H1 (cell line): ENCODE results near the gene SPARC. TPM values are rescaled to one million over a fixed set of nuclear protein-coding genes. Genes with fewer than 3 reads are reported as not detected.

Experiments
- CTCF ChIA-PET: fragments of 300-600 bp; sonication (Branson Sonifier 250); formaldehyde crosslinking; loops from one replicate; lab custom pipeline; 2021; ENCODE audit not compliant: partially characterized antibody; lab: Charles Lee
- POLR2A ChIA-PET: fragments of 300-600 bp; sonication (Branson Sonifier 250); formaldehyde crosslinking; loops from one replicate; lab custom pipeline; 2021; ENCODE audit warnings: inconsistent platforms; ENCODE audit not compliant: partially characterized antibody; lab: Charles Lee
- DNase-seq, 2 experiments: peaks; one replicate each; pipeline versions ENCODE4 v3.0.0 to v3.0.0-alpha.2; 2010 to 2022; ENCODE audit warnings: low spot score in 2 of 2, low read depth in 1 of 2, mixed read lengths in 1 of 2
- FAIRE-seq: peaks from 2 replicates; lab custom pipeline; 2011; peaks lifted over from hg19 to GRCh38; lab: Jason Lieb, UNC
- H2AFZ ChIP-seq: 2 replicates; pipeline ENCODE4 v1.8.1; 2012; ENCODE audit warnings: low read length, inconsistent platforms
- H2AK5ac ChIP-seq: 2 replicates; pipeline ENCODE4 v1.6.1; 2013; ENCODE audit warnings: low read depth, low read length
- H2BK120ac ChIP-seq: replicated peaks from 2 replicates; pipeline ENCODE3; 2013; ENCODE audit warnings: low read depth, low read length, inconsistent platforms
- H2BK12ac ChIP-seq: 2 replicates; pipeline ENCODE4 v1.6.1; 2013; ENCODE audit warnings: low read depth, low read length
- H2BK15ac ChIP-seq: 2 replicates; pipeline ENCODE4 v1.6.1; 2013; ENCODE audit warnings: low read length
- H2BK20ac ChIP-seq: 2 replicates; pipeline ENCODE4 v1.6.1; 2013; ENCODE audit warnings: low read length
- H2BK5ac ChIP-seq: 2 replicates; pipeline ENCODE4 v1.6.1; 2013; ENCODE audit warnings: low read depth, low read length
- H3K14ac ChIP-seq: 2 replicates; pipeline ENCODE4 v1.6.1; 2013; ENCODE audit warnings: inconsistent platforms; ENCODE audit not compliant: insufficient read length
- H3K18ac ChIP-seq: 2 replicates; pipeline ENCODE4 v1.6.1; 2013; ENCODE audit warnings: low read length; ENCODE audit errors: extremely low read depth
- H3K23ac ChIP-seq: 2 replicates; pipeline ENCODE4 v1.6.1; 2013; ENCODE audit warnings: inconsistent platforms; ENCODE audit not compliant: insufficient read length
- H3K23me2 ChIP-seq: 2 replicates; pipeline ENCODE4 v1.6.1; 2013; ENCODE audit warnings: low read depth, low read length
- H3K27ac ChIP-seq: 2 replicates; pipeline ENCODE4 v1.6.1; 2011; ENCODE audit warnings: low read depth, low read length, inconsistent platforms
- H3K27me3 ChIP-seq, 4 experiments: replicated peaks in 1 of 4; 1 replicate in 1 of 4; 2 replicates in 3 of 4; pipeline versions ENCODE4 v1.6.1 to v1.8.1; 2011 to 2013; ENCODE audit warnings: low read length in 3 of 4, mild to moderate bottlenecking in 3 of 4, inconsistent platforms in 2 of 4, mixed read lengths in 2 of 4, moderate library complexity in 1 of 4; ENCODE audit not compliant: control insufficient read depth in 3 of 4, insufficient read depth in 3 of 4; ENCODE audit errors: extremely low read depth in 1 of 4
- H3K36me3 ChIP-seq, 4 experiments: 2 replicates each; pipeline versions ENCODE4 v1.6.1 to v1.8.1; 2011 to 2013; ENCODE audit warnings: mild to moderate bottlenecking in 4 of 4, low read length in 3 of 4, moderate library complexity in 2 of 4, control low read depth in 1 of 4, inconsistent platforms in 1 of 4; ENCODE audit not compliant: insufficient read depth in 4 of 4, control insufficient read depth in 2 of 4
- H3K4ac ChIP-seq: replicated peaks from 2 replicates; pipeline ENCODE3; 2013; ENCODE audit warnings: low read length, low read depth, mixed read lengths, inconsistent platforms; ENCODE audit not compliant: insufficient read length
- H3K4me1 ChIP-seq, 4 experiments: replicated peaks in 1 of 4; 1 replicate in 1 of 4; 2 replicates in 3 of 4; pipeline versions ENCODE4 v1.6.1 to v1.8.1; 2011 to 2013; ENCODE audit warnings: low read length in 3 of 4, inconsistent platforms in 2 of 4, mixed read lengths in 1 of 4; ENCODE audit not compliant: insufficient read depth in 4 of 4, control insufficient read depth in 3 of 4
- H3K4me2 ChIP-seq, 2 experiments: 2 replicates each; pipeline versions ENCODE4 v1.6.1 to v1.8.1; 2011 to 2013; ENCODE audit warnings: low read depth in 2 of 2, low read length in 2 of 2, control low read depth in 1 of 2, inconsistent platforms in 1 of 2, mild to moderate bottlenecking in 1 of 2; ENCODE audit not compliant: insufficient read depth in 1 of 2
- H3K4me3 ChIP-seq, 4 experiments: fragments of 200-600, 300-600 bp in 1 of 4; sonication (generic), shearing (Covaris generic), sonication (Bioruptor Twin) in 1 of 4; 2 replicates each; pipeline versions ENCODE4 v1.5.1 to v1.8.1; 2011 to 2016; ENCODE audit warnings: low read length in 4 of 4, low read depth in 3 of 4, control low read depth in 2 of 4, inconsistent platforms in 2 of 4, mild to moderate bottlenecking in 2 of 4, mixed read lengths in 1 of 4, moderate library complexity in 1 of 4; ENCODE audit not compliant: insufficient read depth in 2 of 4; ENCODE audit errors: extremely low read depth in 1 of 4
- H3K56ac ChIP-seq: replicated peaks from 2 replicates; pipeline ENCODE3; 2013; ENCODE audit warnings: low read depth, mild to moderate bottlenecking, mixed read lengths, low read length, inconsistent platforms; ENCODE audit not compliant: insufficient read length
- H3K79me1 ChIP-seq: 2 replicates; pipeline ENCODE4 v1.6.1; 2013; ENCODE audit warnings: low read depth, low read length, control low read depth
- H3K79me2 ChIP-seq, 2 experiments: 2 replicates each; pipeline versions ENCODE4 v1.6.1 to v1.8.1; 2012 to 2013; ENCODE audit warnings: low read length in 2 of 2, mild to moderate bottlenecking in 2 of 2, inconsistent platforms in 1 of 2; ENCODE audit not compliant: insufficient read depth in 2 of 2, control insufficient read depth in 1 of 2
- H3K9ac ChIP-seq, 4 experiments: replicated peaks in 1 of 4; 1 replicate in 1 of 4; 2 replicates in 3 of 4; pipeline versions ENCODE4 v1.6.1 to v1.8.1; 2011 to 2013; ENCODE audit warnings: low read depth in 3 of 4, low read length in 3 of 4, control low read depth in 2 of 4, mild to moderate bottlenecking in 2 of 4, moderate library complexity in 2 of 4, inconsistent platforms in 1 of 4; ENCODE audit errors: extremely low read depth in 1 of 4
- H3K9me3 ChIP-seq, 2 experiments: 2 replicates each; pipeline versions ENCODE4 v1.6.1 to v1.8.1; 2012 to 2013; ENCODE audit warnings: mild to moderate bottlenecking in 2 of 2, moderate library complexity in 2 of 2, control low read depth in 1 of 2, inconsistent platforms in 1 of 2, low read depth in 1 of 2, low read length in 1 of 2, mixed read lengths in 1 of 2; ENCODE audit not compliant: insufficient read depth in 2 of 2
- H4K20me1 ChIP-seq, 2 experiments: replicated peaks in 1 of 2; 2 replicates each; pipeline versions ENCODE3 to v1.8.1; 2011 to 2013; ENCODE audit warnings: inconsistent platforms in 2 of 2, low read length in 2 of 2, mild to moderate bottlenecking in 1 of 2; ENCODE audit not compliant: insufficient read depth in 2 of 2, control insufficient read depth in 1 of 2
- H4K5ac ChIP-seq: 2 replicates; pipeline ENCODE4 v1.6.1; 2013; ENCODE audit warnings: low read length, low read depth, mixed read lengths, inconsistent platforms; ENCODE audit not compliant: insufficient read length
- H4K8ac ChIP-seq: 2 replicates; pipeline ENCODE4 v1.8.0; 2013; ENCODE audit warnings: mild to moderate bottlenecking, moderate library complexity, low read length, inconsistent platforms; ENCODE audit not compliant: insufficient read depth; ENCODE audit errors: extremely low read depth
- H4K91ac ChIP-seq: replicated peaks from 2 replicates; pipeline ENCODE3; 2013; ENCODE audit warnings: low read length, mixed read lengths, inconsistent platforms; ENCODE audit not compliant: insufficient read length
- ASH2L ChIP-seq: fragments of 200-600, 300-600 bp; sonication (generic); IDR thresholded peaks from one replicate; pipeline ENCODE4 v1.7.1; 2017; ENCODE audit warnings: low read length
- KDM4A ChIP-seq: IDR thresholded peaks from one replicate; pipeline ENCODE4 v1.7.1; 2012; ENCODE audit warnings: low read depth, mild to moderate bottlenecking, moderate library complexity, low read length, inconsistent platforms; ENCODE audit not compliant: severe bottlenecking
- KDM5A ChIP-seq: fragments of 200-600 bp; IDR thresholded peaks from 2 replicates; pipeline ENCODE4 v1.7.1; 2012; ENCODE audit warnings: mild to moderate bottlenecking, low read length, inconsistent platforms, mixed read lengths
- POU5F1 ChIP-seq: IDR thresholded peaks from 2 replicates; pipeline ENCODE4 v1.6.1; 2011; ENCODE audit warnings: low read depth, mild to moderate bottlenecking, low read length, moderate library complexity
- SP2 ChIP-seq: IDR thresholded peaks from 2 replicates; pipeline ENCODE4 v1.6.1; 2012; ENCODE audit warnings: mild to moderate bottlenecking, low read length, inconsistent platforms
- TAF7 ChIP-seq: optimal IDR thresholded peaks from 2 replicates; pipeline ENCODE3; 2011; ENCODE audit warnings: low read depth, mild to moderate bottlenecking, inconsistent platforms, low read length, moderate library complexity, borderline replicate concordance
- TEAD4 ChIP-seq: IDR thresholded peaks from 2 replicates; pipeline ENCODE4 v1.6.1; 2012; ENCODE audit warnings: low read depth, low read length, inconsistent platforms, mixed read lengths
- WGBS, 2 experiments: shearing (Covaris generic) in 1 of 2; methylation state at CpG; one replicate each; pipeline versions ENCODE4 v1.1.6 to v1.1.7; 2013 to 2015; ENCODE audit warnings: low lambda C conversion rate in 2 of 2, mixed read lengths in 2 of 2, inconsistent platforms in 1 of 2, low coverage in 1 of 2, missing lambda C conversion rate in 1 of 2; ENCODE audit not compliant: insufficient replicate concordance in 2 of 2, insufficient coverage in 1 of 2, insufficient read length in 1 of 2; ENCODE audit errors: extremely low coverage in 1 of 2, missing lambda C conversion rate in 1 of 2; 5-methylcytosine and 5-hydroxymethylcytosine counted together
- polyA plus RNA-seq, 7 experiments: library from polyadenylated mRNA; depleted of rRNA in 3 of 7; stranded (reverse) in 5 of 7; unstranded in 2 of 7; fragments of >200 nt in 5 of 7; fragments of 200-250 nt in 2 of 7; gene quantifications; 1 replicate in 5 of 7; 2 replicates in 1 of 7; 4 replicates in 1 of 7; pipeline versions ENCODE4 v1.2.1 to v1.2.3, GENCODE V29; 2011 to 2013; ENCODE audit warnings: missing spikeins in 2 of 7, mixed read lengths in 2 of 7
- total RNA-seq: library from RNA; stranded (reverse); fragmentation: NEBNext Ultra II Directional; extraction: Animal tissue kit (Norgen Biotek cat#: 25700); gene quantifications from 2 replicates; pipeline ENCODE4 v1.2.1, GENCODE V29; 2021
- TF ChIP-seq, protein P1 (sequence below): IDR thresholded peaks from 2 replicates; pipeline ENCODE4 v1.6.1; 2011; ENCODE audit warnings: low read length, improper control_type of control experiment
- TF ChIP-seq, protein P2 (sequence below): IDR thresholded peaks from 2 replicates; pipeline ENCODE4 v1.6.1; 2012; ENCODE audit warnings: inconsistent platforms

SPARC gene
- total and polyA plus RNA-seq, 2 of the 8 experiments (the other 6 are each of a cell fraction or from before 2014, with no cell fraction given): 375 to 438 TPM

DNA sequence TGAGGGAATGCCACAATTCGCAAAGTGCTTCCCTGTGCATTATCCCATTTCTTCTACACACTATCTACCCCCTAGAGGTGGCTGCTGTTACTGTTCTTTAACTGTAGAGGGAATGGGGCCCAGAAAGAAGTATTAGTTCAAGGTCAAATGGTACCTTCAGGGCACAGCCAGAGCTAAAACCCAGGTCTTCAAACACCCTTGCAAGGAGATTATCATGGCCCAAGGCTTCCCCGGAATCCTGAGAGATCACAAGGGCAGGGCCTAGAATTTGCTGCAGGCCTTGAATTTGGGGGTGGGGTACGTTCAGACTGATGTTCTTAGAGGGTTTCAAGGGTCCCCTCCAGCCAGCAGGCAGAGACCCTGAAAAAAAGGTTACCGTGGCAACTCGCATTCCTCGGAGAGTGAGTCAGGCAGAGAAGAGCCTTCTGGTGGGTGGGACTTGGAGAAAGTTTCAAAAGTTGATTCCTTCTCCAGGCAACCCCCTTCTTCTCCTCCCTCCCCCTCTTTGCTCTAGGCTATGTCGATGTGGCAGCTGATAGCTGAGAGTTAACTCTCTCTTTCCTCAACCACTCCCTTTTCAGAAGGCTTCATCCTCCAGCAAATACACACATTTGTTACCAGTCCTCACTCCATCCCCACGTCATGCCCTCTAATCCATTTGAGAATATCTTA lies 1.9 kb downstream of the SPARC start:
- no peaks in the 10 kb centered on the region for H3K27me3 ChIP-seq
- H3K14ac ChIP-seq: no peak overlapping the region
- H2BK12ac ChIP-seq: no peak overlapping the region
- H4K20me1 ChIP-seq: no peaks in the 10 kb centered on the region
- no peak overlapping the region for H2AK5ac ChIP-seq
- ChIA-PET POLR2A (interaction anchor here (0.6 to 2.1 kb wide), 14 partner anchors 10 to 664 kb away, joined by 3 to 9 read pairs (median 4); partner anchors contain the start of gene GPX3), CTCF (interaction anchor here (0.6 to 43.0 kb wide), 14 partner anchors 12 to 337 kb away, joined by 3 to 991 read pairs (median 6); partner anchors contain the start of gene ATOX1)
- peaks cover 12% of the 10 kb centered on the region; the same call in 1 of the 2 replicates for H3K23me2 ChIP-seq
- H3K4me2 ChIP-seq: peak overlapping the region; percentile 90 to 92
- no peak overlapping the region for H3K56ac ChIP-seq
- H3K36me3 ChIP-seq: 0 out of 8 replicates have a peak, but pooled peaks cover 0 to 3% (median 0%) of the 10 kb centered on the region in 4 experiments
- H3K18ac ChIP-seq: peak overlapping the region; percentile 62; the same call in 1 of the 2 replicates
- H3K79me2 ChIP-seq: peaks cover 3 to 19% of the 10 kb centered on the region in 2 experiments
- no peak overlapping the region for H4K91ac ChIP-seq
- peak overlapping the region; percentile 15 for H2BK120ac ChIP-seq
- peak overlapping the region in 3 of 4 experiments; percentile 22 to 57 (median 26); a peak in 3 of 7 replicates for H3K9ac ChIP-seq
- H3K27ac ChIP-seq: 0 out of 2 replicates have a peak overlapping the region, but pooled peaks have one; percentile 39
- DNase-seq (peak; percentile 72 to 82), FAIRE-seq (peak; percentile 76)
- H3K4me3 ChIP-seq: peak overlapping the region; percentile 16 to 75 (median 50); a peak in 7 of 8 replicates
- H4K5ac ChIP-seq: no peak overlapping the region
- peak overlapping the region; percentile 15 for H3K4ac ChIP-seq
- H3K9me3 ChIP-seq: no peaks in the 10 kb centered on the region
- peak overlapping the region; percentile 99; the same call in 1 of the 2 replicates for H2BK20ac ChIP-seq
- WGBS, 2 experiments: 14% methylated on average over 8 of the region's 8 CpGs; no CpG with 5 or more reads in 1 of the 2 experiments
- no peak overlapping the region for H4K8ac ChIP-seq
- H3K79me1 ChIP-seq: peaks cover 3% of the 10 kb centered on the region
- no peak overlapping the region for H3K23ac ChIP-seq
- peaks cover 3 to 23% (median 15%) of the 10 kb centered on the region in 4 experiments for H3K4me1 ChIP-seq
- peak overlapping the region; percentile 88; the same call in 1 of the 2 replicates for H2BK15ac ChIP-seq
- peak overlapping the region; percentile 84; the same call in 1 of the 2 replicates for H2BK5ac ChIP-seq
- no peak overlapping the region for H2AFZ ChIP-seq
- TF ChIP-seq TAF7: no peak
- TF ChIP-seq SP2: no peak
- TF ChIP-seq TEAD4: peak; percentile 91
- TF ChIP-seq KDM5A: no peak
- no peak for TF ChIP-seq POU5F1
- TF ChIP-seq, protein P1, sequence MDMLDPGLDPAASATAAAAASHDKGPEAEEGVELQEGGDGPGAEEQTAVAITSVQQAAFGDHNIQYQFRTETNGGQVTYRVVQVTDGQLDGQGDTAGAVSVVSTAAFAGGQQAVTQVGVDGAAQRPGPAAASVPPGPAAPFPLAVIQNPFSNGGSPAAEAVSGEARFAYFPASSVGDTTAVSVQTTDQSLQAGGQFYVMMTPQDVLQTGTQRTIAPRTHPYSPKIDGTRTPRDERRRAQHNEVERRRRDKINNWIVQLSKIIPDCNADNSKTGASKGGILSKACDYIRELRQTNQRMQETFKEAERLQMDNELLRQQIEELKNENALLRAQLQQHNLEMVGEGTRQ: no peak
- TF ChIP-seq ASH2L: peak; percentile 86
- TF ChIP-seq, protein P2, sequence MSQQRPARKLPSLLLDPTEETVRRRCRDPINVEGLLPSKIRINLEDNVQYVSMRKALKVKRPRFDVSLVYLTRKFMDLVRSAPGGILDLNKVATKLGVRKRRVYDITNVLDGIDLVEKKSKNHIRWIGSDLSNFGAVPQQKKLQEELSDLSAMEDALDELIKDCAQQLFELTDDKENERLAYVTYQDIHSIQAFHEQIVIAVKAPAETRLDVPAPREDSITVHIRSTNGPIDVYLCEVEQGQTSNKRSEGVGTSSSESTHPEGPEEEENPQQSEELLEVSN: no peak
- no peak for TF ChIP-seq KDM4A
